22Rv1 (cell line): Measurements from ENCODE around the gene CDCA5.

Source experiments
- CTCF ChIP-seq: fragments of 450-650 bp; IDR thresholded peaks from 2 replicates; pipeline ENCODE4 v1.5.1; 2017; ENCODE audit warnings: mild to moderate bottlenecking
- ZFX ChIP-seq: fragments of 450-650 bp; IDR thresholded peaks from 2 replicates; pipeline ENCODE4 v1.6.1; 2017; ENCODE audit warnings: antibody characterized with exemption, borderline replicate concordance

- TF ChIP-seq CTCF (no peak), ZFX (no peak)
Observed at GRCh38 chr11:65102142-65103095, 18.6 kb upstream of the CDCA5 start.
